NCI-H460 (cell line): ENCODE measurements around the gene PHF19. TPM values are rescaled to one million over a fixed set of nuclear protein-coding genes. Genes with fewer than 3 reads are reported as not detected.

Source experiments
- DNase-seq: peaks from one replicate; pipeline ENCODE4 v3.0.0-alpha.2; 2016; ENCODE audit warnings: low read depth; ENCODE audit errors: extremely low read depth
- total RNA-seq: library from RNA; depleted of rRNA; stranded (reverse); fragments of >200 nt; shearing (Covaris generic); gene quantifications from 2 replicates; pipeline ENCODE4 v1.2.3, GENCODE V29; 2014

The PHF19 gene
- total RNA-seq, 1 experiment from 2014 or later: 66.4 TPM

DNA sequence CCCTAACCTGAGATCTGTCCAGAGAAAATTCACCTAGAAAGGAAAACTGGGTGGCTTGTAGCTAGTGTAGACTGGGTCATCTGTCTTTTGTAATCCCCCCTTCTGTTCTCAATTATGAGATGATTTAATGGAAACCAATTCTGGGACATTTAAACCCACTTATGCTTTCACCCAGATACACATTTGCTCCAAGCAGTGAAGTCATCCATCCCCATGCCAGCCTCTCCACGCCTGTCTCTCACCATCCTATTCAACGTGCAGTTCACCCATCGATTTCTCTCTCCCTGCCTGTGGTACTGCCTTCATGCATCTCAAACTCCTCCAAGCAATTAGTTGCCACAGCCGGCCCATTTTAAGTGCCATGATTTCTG lies 1.8 kb downstream of the PHF19 start:
- no peak for DNase-seq

DNA sequence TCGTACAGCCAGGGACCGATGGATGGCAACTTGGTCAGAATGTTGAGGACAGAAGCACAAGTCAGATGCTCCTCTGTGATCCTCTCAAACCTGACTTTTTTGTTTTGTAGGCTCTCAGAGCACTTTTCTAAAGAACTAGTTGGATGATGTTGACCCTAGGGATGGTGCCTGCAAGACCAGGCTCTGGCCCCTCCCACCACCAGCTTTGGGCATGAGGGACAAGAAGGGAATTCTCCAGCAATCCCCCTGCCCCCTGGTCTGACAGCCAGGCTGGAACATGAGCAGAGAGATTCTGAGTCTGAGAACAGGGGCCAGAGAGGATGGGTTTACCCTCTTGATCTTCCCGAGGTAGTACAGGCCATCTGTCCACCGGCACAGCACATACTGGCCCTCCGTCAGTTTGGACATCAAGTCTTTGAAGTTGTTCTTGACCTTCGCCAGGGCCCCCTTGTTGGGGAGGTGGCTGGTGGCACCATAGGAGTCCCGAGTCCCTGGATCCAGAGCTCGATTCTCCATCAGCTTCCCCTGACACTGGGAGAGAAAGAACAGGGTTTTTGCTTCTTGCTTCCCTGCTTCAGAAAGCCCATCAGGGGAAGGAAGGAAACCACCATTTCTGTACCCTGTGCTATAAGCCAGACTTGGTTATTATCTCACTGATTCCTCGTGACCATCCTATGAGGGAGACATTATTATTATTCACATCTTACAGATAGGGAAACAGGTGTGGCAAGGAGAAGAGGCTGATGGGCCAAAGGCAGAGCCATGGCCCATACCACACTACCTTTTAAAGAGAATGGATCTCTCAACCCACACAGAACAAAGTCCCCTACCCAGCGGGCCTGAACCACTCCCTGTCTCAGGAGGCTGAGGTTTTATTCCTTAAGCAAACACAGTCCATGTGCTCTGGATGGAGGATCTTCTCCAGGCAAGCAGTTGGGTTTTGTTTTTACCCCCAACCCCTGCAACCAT lies 2.5 kb downstream of the PHF19 start:
- no peak for DNase-seq

DNA sequence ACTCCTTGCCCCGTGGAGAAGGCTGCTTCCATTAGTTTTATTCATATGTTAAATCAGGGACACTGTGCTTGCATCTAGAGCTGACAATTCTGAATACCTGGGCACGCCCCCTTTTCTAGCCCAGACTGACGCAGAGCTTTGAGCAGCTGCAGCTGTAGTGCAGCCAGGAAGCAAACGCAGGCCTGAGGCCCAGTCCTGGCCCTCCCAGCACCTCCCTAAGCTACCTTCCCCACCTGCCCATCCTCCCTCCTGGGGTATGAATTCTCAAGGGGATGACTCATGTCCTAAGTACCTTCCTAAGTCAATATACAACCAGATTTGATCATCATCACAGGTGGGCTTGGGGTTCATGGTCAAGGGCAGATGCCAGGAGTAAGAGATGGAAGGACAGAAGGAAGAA lies 3.5 kb downstream of the PHF19 start:
- DNase-seq: no peak

DNA sequence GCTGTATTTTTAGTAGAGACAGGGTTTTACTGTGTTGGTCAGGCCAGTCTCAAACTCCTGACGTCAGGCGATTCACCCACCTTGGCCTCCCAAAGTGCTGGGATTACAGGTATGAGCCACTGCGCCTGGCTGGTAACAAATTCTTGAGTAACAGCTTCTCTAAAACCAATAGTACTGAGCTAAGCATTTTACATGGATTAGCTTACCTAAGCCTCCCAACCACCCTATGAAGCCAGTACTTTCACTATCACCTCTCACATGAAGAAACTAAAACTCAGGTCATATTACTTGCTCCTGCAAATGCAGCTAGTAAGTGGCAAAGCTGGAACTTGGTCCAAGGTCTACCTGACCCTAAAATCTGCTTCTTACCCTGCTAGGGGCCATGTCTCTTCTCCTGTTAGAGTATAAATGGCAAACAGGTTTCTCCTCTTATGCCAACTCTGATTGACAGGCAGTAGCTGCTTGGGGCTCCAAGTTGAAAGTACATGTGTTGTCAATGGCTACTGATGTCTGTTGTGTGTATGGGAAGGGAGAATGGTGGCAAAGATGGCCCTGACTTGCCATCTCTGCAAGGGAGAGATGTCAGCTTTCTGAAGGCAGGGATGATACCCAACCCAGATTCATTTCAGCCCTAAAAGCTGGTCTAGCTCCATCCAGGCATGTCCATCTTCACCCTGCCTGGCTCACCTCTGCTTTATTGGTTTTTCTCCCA lies 4.0 kb downstream of the PHF19 start:
- DNase-seq: no peak

DNA sequence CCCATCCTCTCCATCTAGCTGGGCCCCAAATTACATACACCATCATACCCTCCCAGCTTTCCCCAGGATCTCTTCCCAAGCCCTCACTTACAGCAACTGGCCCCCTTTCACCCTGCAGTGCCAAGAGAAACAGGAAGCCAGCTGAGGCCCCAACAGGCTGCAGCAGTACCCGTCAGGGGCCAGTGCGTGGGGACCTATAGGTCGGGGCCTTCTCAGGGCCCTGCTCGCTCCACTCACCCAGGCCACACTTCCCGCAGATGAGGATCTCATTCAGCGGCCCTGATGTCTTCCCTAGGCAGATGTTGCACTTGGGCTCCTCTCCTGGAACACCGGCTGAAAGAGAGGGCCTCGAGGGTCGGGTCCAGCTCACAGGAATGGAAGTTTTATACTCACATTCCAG lies 6.8 kb downstream of the PHF19 start:
- no peak for DNase-seq

DNA sequence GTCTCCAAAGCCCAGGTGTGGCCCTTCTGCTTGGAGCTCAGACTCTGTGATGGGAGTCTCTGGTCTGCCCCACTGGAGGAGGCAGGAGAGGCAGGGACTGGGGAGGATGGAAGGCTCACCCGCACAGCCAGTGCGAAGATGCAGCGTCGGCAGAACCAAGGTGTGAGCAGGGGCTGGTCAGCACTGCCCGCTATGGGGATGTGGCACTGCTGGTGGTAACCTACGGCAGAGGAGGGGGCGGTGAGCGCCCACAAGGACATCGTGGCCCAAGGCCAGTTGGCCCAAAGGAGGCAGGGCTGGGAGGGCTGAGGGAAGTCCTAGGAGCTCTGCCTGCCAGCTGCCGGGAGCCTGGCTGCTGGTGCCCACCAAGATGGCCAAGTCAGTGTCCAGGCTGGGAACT lies 7.3 kb downstream of the PHF19 start:
- no peak for DNase-seq

DNA sequence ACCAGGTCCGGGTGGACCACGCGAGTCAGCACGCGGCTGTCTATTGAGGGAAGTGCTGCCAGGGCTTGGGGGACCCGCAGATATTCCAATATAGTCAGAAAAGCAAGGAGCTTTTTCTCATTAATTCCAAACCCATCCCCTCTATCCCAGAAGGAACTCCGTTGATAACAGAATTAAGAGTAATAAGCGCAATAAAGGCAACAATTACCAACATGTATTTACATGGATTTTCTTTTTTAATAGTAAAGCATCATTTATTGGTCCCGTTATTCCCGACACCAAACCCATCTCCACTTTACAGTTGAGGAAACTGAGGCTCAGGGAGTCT lies 7.7 kb downstream of the PHF19 start:
- DNase-seq: no peak

DNA sequence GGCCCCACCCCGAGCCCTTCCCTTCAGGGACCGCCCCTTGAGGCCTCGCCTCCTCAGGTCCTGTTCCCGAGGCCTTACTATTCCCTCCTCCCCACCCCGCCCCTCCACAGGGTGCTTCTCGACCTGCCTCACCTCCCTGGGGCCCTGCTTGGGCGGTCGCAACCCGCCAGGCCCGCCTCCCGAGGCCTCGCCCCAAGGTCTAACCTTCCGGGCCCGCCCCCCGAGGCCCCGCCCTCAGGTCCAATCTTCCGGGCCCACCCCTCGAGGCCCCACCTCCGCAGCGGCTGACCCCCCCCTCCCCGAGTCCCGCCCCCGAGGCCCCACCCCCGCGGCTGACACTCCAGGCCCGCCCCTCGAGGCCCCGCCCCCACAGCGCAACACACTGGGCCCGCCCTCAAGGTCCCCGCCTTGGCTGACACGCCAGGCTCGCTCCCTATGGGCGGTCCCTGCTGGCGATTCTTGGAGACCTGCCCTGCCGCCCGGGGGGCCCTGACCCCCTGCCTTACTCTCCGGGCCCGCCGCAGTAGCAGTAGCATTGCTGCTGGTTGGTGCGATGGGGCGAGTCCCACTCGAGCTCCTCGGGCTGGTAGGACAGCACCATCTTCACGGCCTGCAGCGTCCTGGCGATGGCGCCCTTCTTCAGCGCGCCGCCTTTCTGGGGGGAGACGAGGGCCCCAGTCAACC lies 8.2 kb downstream of the PHF19 start:
- peak; percentile 97 for DNase-seq

DNA sequence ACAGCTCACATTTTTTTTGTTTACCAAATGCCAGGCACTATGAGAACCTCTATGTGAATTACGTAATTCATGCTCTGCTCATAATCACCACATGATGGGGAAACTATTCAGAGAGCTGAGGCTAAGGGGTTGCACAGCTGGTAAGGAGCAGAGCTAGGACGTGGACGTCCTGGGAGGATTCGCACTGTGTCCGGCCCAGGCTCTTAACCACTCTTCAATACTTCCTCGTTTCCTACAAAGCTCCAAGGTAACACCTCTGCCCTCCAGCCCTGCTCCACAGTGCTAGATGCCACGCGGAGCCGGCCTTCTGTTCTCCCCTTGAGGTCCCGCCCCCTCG lies 8.7 kb downstream of the PHF19 start:
- no peak for DNase-seq

DNA sequence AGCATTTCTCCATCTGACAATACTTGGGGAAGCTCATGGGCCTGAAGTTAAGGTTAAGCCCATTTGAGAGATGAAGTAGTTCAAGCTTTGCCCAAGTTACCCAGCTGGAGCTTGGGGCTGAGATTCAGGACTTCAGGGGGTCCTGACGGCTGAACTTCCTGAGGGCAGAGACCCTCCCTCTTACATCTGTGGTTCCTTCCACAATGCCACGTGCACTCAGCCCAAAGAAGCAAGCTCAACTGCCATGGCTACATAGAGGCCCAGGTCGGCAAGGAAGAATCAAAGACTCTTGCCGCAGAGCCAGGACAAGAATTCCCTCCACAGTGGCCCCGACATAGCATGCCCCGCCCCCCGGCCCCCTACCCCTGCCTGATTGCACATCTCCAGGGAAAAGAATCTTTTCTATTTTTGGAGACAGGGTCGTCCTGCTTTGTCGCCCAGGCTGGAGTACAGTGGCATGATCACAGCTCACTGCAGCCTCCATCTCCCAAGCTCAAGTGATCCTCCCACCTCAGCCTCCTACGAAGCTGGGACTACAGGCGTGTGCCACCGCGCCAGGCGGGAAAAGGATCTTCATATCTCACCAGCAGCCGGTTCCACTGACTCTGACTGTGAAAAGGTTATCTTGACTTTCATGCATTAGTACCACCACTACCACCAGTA lies 9.2 kb downstream of the PHF19 start:
- no peak for DNase-seq

DNA sequence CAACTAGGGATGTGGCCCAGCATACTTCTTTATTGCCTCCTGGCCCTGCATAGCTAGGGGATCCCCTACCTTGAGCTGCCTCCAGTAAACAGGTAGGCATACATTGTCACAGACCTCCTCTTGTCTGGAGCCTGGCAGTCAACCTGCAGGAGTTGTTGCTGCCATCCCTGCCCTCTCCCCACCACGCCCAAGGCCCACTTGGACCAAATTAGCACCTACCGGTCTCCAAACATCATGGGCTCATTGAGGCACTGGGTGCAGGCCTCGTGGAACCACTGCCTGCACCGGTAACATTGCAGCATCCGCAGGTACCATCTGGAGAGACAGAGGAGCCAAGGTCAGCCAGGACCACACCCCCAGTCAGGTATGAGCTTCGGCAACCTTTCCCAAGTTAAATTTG lies 10.3 kb downstream of the PHF19 start:
- DNase-seq: no peak

DNA sequence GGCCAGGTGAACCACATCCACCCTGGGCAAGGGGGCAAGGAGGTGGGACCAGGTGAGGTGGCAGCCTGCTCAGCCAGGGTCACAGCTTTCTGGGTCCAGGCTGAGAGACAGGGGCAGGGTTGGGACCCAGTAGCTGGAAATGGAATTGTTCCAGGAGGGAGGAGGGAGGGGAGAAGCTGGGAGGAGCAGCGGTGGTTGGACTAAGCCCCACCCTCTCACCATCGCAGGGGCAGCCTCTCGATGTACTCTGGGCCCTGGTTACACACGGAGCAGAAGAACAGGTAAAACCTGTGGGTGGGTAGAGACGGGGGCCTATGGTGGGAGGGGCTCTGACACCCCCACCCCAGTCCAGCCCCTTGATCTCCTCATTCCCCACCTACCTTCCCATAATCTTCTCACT lies 11.2 kb downstream of the PHF19 start:
- DNase-seq: no peak

DNA sequence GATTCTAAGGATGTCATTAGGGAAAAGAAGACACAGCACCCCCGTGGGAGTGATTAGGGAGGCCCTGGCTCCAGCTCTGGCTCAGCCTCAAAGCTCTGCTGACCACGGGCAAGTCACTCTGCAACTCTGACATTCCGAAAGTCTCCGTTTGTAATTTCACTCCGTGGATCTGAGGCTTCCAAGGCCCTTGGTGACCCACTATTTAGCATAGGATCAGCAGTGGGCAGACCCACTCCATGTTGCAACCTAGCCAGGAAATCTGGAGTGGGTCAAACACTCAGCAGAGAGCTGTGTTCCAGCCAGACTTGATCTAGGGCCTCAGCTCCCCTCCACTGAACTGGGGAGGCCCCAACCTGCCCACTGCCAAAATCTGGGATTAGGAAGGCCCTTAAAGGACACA lies 11.8 kb downstream of the PHF19 start:
- DNase-seq: no peak

DNA sequence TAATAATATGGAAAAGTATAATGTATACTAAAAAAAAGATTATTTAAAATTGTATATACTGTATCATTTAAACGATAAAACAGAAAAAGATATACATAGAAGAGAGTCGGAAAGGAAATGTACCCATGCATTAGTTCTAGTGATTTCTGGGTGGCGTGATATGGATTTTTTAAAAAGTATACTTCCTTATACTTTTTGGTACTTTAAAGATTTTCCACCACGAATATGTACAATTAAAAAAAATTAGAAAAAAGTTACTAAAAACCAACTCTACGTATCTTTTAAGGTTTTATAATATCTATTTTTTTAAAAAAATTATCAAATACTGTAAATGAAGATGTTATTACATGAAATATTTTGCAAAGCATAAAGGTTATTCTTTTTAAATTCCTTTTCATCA lies 12.3 kb downstream of the PHF19 start:
- no peak for DNase-seq

DNA sequence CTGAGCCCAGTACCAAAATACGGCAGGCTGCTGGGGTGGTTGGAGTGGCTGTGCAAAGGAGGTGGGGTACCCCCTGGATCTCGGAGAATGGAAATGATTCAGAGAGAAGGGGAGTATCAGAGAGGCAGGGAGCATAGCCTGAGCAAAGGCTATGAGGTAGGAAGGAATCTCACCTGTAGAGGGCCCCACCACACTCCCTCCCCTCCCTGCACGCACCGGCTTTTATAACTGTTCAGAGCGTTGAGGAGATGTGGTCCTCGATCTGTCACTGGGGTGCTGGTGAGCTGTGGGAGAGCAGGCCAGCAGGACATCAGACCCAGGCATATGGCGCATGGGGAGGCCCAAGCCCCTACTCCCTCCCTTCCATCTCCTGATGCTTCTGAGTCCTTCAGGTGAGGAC lies 13.2 kb downstream of the PHF19 start:
- no peak for DNase-seq

DNA sequence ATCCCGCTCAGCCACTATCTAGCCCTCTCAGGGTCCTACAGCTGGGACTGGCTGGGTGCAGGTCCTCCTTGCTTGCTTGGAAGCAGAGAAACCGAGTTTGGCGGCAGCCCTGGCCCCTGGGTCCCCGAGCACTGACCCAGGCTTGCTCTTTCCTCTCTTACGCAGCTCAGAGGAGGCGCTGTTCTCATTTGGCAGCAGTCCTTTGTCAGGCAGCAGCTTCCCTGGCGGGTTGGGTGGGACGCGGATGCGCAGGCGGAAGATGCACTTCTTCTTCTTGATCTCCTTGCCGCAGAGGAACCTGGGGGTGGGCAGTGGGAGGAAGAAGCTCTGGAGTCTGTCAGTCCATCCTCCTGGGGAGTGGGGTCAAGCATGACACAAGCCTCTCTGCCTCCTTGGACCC lies 14.5 kb downstream of the PHF19 start:
- DNase-seq: no peak

DNA sequence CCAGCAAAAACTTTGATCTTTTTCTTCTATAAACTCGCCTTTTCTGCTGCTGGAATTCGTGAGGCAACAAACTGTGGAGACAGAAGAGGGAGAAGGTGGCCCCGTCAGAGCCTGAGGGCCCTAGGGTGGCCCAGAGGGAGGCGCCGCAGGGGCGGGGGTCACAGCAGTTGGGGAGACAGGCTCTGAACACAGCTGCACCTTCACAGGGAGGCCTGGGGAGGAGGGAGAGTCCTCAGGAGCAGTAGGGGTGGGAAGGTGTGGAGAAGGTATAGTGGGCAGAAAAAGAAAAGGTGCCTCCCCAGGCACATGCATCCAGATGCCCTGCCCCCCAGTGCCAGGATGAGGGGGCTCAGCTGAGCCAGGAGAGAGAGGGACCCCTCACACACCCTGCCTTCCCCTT lies 15.1 kb downstream of the PHF19 start:
- no peak for DNase-seq

DNA sequence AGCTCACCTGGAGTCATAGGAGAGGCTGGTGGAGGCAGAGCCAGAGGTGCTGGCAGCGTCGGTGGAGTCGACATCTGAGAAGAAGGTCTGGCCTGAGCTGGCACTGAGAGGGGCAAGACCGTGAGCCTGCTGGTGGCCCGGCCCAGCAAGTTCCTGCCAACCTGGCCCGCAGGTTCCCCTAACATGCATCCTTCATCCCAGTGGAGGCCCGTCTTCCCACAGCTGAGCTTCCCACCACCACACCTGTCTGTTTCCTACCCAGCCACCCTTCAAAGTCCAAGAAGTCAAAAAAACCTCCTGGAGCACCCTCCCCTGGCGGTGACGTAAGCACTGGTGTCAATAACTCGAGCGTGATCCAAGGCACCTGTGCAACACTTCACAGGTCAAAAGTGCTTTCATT lies 16.9 kb downstream of the PHF19 start:
- no peak for DNase-seq

DNA sequence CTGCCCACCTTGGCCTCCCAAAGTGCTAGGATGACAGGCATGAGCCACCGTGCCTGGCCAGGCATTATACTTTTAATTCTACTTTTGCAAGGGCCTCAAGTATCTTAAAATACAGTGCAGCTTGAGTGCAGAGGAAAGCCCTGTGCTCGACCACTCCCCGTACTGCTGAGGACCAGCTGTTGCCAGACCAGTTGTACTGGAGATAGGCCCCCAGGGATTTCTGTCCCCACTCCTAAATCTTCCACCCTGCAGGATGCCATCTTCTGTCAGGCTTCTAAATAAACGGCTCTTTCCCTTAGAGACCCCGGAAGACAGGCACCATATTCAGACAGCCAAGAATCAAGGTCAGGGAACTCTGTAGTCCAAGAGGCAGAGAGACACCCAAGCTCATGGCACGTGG lies 17.6 kb downstream of the PHF19 start:
- no peak for DNase-seq

DNA sequence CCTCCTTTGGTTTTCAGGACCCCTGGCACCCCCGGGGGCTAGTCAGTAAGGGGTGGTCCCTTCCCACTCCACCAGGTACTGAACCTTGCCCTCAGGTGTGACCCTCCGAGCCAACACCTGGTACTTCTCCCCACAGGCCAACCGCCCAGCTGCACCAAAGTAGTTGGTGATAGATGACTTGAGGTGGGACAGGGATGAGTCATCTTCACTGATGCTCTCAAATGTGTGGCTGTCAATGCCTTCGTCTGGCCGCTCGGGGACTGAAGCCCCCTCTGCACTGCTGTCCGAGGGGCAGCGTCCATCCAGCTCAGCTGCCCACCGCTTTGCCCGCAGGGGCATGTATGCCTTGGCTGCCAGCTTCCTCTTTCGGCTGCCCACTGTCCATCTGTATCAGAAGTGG lies 19.1 kb downstream of the PHF19 start:
- no peak for DNase-seq

DNA sequence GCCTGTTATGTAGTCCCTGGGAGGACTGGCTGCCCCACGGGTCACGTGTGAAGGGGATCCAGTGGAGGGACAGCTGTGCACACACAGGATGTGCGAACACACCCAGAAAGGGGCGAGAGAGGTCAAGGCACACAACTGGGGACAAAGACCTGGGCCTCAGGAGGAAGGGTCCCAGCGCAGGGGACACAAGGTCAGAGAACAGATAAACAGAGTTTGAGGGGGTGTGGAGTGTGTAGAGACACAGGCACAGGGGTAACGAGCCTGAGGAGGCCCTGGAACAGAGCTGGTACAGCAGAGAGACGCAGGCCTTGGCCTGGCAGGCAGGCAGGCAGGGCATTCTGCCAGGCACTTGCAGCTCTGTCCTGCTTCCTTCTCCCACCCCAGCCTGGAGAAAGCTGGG lies 19.5 kb downstream of the PHF19 start:
- no peak for DNase-seq
